RWPE2 (cell line): ENCODE data around the gene PDLIM7.
A peak's percentile ranks its signal among the peaks of the same experiment; 100 is the strongest.

Experiments
- ATAC-seq: fragments of 200-7000 bp; cut with Tn5 transposase; 3 replicates; pipeline ENCODE4 v1.9.1; 2021; ENCODE audit warnings: low read depth
- DNase-seq: peaks from one replicate; pipeline ENCODE4 v3.0.0-alpha.2; 2020; ENCODE audit warnings: low spot score
- H3K27ac ChIP-seq: fragments of 450-650 bp; 2 replicates; pipeline ENCODE4 v1.5.1; 2017; ENCODE audit warnings: mild to moderate bottlenecking; ENCODE audit not compliant: poor library complexity, severe bottlenecking
- H3K27me3 ChIP-seq: fragments of 250-450 bp; sonication (Bioruptor Pico); 2 replicates; pipeline ENCODE4 v1.5.1; 2021; ENCODE audit warnings: mild to moderate bottlenecking, moderate library complexity; ENCODE audit not compliant: insufficient read depth, poor library complexity, severe bottlenecking
- H3K36me3 ChIP-seq: fragments of 250-450 bp; sonication (Bioruptor Pico); 2 replicates; pipeline ENCODE4 v1.5.1; 2020; ENCODE audit warnings: low read depth, mild to moderate bottlenecking, moderate library complexity
- H3K4me1 ChIP-seq: fragments of 250-450 bp; sonication (Bioruptor Pico); 2 replicates; pipeline ENCODE4 v1.5.1; 2021; ENCODE audit warnings: mild to moderate bottlenecking, moderate library complexity; ENCODE audit not compliant: insufficient read depth, poor library complexity, severe bottlenecking
- H3K4me3 ChIP-seq: fragments of 250-450 bp; sonication (Bioruptor Pico); 2 replicates; pipeline ENCODE4 v1.5.1; 2021; ENCODE audit warnings: mild to moderate bottlenecking, moderate library complexity; ENCODE audit not compliant: severe bottlenecking
- H3K9me3 ChIP-seq: fragments of 250-450 bp; sonication (Bioruptor Pico); 2 replicates; pipeline ENCODE4 v1.5.1; 2021; ENCODE audit warnings: mild to moderate bottlenecking, moderate library complexity; ENCODE audit not compliant: severe bottlenecking
- CTCF ChIP-seq: fragments of 450-650 bp; IDR thresholded peaks from one replicate; pipeline ENCODE4 v1.5.1; 2017; ENCODE audit warnings: mild to moderate bottlenecking, moderate library complexity; ENCODE audit not compliant: poor library complexity, severe bottlenecking

The PDLIM7 gene

GRCh38 chr5:177455036-177455660 lies 42.3 kb downstream of the PDLIM7 start:
- TF ChIP-seq CTCF = peak; percentile 41
- DNase-seq (no peak), ATAC-seq (peak; percentile 44)
- H3K4me3 ChIP-seq = peak overlapping the region; percentile 56
- peak overlapping the region; percentile 77 for H3K27ac ChIP-seq
- H3K4me1 ChIP-seq = no peaks in the 10 kb centered on the region
- H3K36me3 ChIP-seq = peaks cover 25% of the 10 kb centered on the region
- no peaks in the 10 kb centered on the region for H3K9me3 ChIP-seq
- no peaks in the 10 kb centered on the region for H3K27me3 ChIP-seq

GRCh38 chr5:177454397-177455035 lies 42.9 kb downstream of the PDLIM7 start:
- no peaks in the 10 kb centered on the region for H3K4me1 ChIP-seq
- H3K27ac ChIP-seq = peak overlapping the region; percentile 77
- ATAC-seq = peak; percentile 44

GRCh38 chr5:177453852-177454396 lies 43.5 kb downstream of the PDLIM7 start:
- Histone ChIP-seq H3K4me1 (no peaks in the 10 kb centered on the region), H3K36me3 (peaks cover 20% of the 10 kb centered on the region), H3K4me3 (peak overlapping the region; percentile 56), H3K27ac (peak overlapping the region; percentile 77), H3K9me3 (no peaks in the 10 kb centered on the region), H3K27me3 (no peaks in the 10 kb centered on the region)
- no peak for TF ChIP-seq CTCF
- ATAC-seq (no peak), DNase-seq (no peak)

More at GRCh38 chr5:177454397-177455035, 42.9 kb downstream of the PDLIM7 start:
- peak; percentile 92 for DNase-seq
- peak; percentile 97 for TF ChIP-seq CTCF
- H3K9me3 ChIP-seq = no peaks in the 10 kb centered on the region
- peaks cover 25% of the 10 kb centered on the region for H3K36me3 ChIP-seq
- peak overlapping the region; percentile 56 for H3K4me3 ChIP-seq
- H3K27me3 ChIP-seq = no peaks in the 10 kb centered on the region

GRCh38 chr5:177452688-177453638 lies 44.4 kb downstream of the PDLIM7 start:
- H3K36me3 ChIP-seq = peaks cover 11% of the 10 kb centered on the region
- H3K9me3 ChIP-seq = no peaks in the 10 kb centered on the region
- no peak overlapping the region for H3K27ac ChIP-seq
- ATAC-seq (no peak), DNase-seq (no peak)
- peaks cover 9% of the 10 kb centered on the region for H3K4me1 ChIP-seq
- no peaks in the 10 kb centered on the region for H3K27me3 ChIP-seq
- H3K4me3 ChIP-seq = no peak overlapping the region
- no peak for TF ChIP-seq CTCF
